ENCODE measurements around the gene PRKACG.
A peak's percentile ranks its signal among the peaks of the same experiment; 100 is the strongest.

Gene PRKACG

DNA sequence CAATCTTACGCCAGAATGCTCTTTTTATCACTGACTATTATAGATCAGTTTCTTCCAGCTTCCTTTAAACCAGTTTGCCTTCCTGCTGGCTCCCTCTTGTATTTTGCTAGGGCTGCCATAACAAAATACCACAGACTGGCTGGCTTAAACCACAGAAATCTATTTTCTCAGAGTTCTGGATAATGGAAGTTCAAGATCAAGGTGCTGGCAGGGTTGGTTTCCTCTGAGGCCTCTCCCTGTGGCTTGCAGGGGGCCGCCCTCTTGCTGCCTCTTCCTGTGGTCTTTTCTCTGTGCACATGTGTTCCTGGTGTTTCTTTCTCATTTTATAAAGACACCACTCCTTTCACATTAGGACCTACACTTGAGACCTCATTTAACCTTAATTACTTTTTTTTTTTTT lies 14.8 kb upstream of the PRKACG start:
- no peak for DNase-seq (ENCODE audit: extremely low spot score, insufficient read length, low read depth)

DNA sequence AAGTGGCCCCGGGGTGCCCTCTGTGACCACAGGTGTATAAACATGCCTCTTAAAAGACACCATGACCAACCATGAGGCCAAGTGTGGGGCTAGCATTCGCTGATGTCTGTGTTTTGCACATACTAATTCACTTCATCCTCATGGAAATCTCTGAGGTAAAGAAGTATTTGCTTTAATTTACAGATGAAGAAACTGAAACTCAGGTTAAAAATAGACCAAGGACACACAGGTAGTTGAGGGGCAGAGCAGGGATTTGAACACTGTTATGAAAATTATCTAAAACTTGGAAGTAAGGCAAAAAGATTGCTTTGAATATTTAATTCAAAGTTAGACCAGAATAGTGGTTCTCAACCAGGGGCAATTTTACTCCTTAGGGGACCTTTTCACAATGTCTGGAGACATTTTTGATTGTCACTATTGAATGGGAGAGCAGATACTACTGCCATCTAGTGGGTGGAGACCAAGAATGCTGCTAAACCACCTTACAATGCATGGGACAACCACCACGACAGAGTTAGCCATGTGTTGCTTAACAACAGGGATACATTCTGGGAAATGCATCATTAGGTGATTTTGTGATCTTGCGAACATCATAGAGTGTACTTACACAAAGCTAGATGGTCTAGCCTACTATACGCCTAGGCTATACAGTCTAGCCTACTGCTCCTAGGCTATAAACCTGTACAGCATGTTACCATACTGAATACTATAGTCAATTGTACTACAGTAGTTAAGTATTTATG lies 13.6 kb upstream of the PRKACG start:
- peak; percentile 57 for DNase-seq (ENCODE audit: extremely low spot score, insufficient read length, low read depth)
- FAIRE-seq: peak; percentile 92

More for the DNA sequence above, 14.8 kb upstream of the PRKACG start:
- no peak for FAIRE-seq

DNA sequence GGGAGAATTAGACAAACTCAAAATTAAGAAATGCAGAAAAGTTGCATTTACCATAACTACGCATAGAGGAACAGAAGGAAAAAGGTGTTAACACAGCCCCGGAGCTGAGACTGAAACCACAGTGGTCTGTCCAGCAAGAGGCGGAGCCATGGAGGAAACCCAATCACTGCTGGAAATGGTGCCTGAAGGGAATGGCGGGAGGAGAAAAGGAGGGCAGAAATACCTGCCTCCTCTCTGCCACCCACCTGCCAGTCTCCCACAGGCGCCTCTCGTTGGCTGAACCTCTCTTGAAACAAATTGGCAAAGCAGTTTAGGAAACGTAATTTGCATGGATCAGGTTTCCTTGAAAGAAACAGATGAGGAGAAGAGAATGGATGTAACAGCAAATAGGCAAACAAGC lies 9.7 kb upstream of the PRKACG start:
- DNase-seq (ENCODE audit: extremely low spot score, insufficient read length, low read depth): no peak
- FAIRE-seq: no peak

DNA sequence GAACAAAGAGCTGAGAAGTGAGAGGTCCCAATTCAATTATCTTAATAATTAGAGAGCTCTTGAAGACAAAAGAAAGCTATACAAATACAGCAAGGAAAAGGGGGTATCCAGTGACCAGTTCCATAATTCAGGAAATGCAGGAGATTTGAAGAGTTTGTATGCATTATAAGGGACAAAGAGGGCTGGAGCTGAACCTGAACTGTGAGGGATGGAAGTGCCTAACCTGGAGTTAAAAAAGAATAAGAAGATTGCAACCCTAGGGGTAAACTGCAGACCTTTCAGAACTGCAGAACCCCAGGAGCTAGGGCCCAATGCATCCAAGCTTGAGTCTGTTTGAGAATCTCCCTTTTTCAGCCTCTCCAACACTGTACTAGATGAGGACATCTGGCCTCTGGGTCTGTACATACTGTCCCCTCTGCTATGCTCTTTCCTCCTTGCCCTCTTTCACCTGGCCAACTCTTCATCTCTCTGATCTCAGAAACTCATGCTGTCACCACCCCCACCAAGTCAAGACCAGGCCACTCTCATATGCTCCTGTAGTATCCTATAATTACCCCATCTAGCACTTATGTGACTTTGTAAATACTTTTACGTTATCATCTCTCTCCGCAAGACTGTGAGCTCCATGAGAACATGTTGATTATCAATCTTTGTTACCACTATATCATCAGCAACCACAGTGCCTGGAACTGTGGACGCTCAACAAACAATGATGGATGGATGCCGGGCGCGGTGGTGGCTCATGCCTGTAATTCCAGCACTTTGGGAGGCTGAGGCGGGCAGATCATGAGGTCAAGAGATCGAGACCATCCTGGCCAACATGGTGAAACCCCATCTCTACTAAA lies 6.6 kb upstream of the PRKACG start:
- DNase-seq (ENCODE audit: extremely low spot score, insufficient read length, low read depth) (no peak), FAIRE-seq (no peak)

DNA sequence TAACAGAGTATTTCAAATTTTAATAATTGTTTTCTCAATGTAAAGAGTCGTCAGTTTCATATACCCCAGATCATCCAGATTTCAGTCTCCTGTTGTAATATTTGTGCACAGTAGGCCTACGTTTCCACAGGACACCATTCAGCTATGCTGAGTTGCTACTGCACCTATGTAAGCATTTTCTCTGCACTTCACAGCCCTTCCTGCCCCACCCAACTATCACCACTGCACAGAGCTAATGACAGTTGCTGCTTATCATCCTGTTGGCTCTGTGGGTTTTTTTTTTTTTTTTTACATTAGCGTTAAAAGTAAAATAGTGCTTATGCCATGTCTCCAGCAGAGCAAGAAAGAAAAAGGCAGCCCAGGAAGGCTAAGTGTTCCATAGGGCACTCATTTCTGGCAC lies 5.9 kb upstream of the PRKACG start:
- FAIRE-seq: no peak
- no peak for DNase-seq (ENCODE audit: extremely low spot score, insufficient read length, low read depth)

DNA sequence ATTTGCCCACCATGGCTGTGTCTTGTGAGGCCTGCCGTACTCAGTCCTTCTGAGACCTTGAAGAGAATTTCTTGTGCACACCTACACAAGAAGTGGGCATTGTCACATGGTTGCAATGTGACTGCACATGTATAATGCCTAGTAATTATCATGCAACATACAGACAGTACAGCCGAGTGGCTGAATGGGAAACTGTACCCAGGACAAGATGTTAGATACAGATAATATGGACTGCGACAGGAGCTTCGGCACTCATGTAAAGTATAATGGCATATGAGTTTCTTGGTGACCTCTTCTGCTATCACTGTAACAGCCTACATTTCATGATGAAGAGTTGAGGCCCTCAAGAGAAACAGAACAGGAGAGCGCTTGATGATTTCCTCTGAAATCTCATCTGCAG lies 4.8 kb upstream of the PRKACG start:
- no peak for FAIRE-seq
- DNase-seq (ENCODE audit: extremely low spot score, insufficient read length, low read depth): no peak

DNA sequence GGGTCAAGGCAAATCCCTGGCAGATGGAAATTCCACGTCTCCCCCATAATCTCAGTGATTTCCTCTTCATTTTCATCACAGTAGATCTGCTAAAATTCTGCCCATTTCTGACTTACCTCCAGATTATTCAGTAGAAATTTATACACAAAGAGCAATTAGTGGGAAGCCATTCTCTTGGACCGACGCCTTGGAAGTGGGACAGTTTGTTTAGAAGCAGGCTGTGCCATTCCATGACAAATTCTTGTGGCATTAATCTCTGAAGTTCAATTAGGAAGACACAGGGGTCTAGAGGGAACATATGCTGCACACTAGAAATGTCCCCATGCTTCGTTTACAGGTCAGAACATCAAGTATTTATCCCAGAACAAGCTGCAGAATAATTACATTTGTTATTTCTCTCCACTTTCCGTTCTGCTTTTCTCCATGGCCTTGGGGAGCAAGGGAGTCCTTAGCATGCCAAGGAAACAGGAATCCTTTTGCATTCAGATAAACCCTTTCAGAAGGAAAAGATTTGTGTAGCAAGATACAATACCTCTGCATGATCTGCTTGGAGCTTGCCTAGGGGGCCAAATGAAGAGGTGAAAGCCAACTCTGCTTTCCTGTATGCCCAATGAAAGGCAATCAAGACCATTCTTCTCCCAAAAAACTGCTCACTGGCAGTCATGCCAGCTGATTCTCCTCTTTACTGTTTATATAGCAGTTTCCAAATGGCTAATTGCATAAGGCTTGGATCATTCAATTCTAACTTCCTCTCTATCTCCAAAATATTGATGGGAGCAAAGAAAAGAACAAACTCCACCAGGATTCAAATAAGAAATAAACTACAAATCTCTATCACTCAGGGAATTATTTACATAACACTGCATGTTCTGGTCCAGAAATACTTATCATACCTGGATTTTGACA lies 2.5 kb upstream of the PRKACG start:
- FAIRE-seq: no peak
- no peak for DNase-seq (ENCODE audit: extremely low spot score, insufficient read length, low read depth)

DNA sequence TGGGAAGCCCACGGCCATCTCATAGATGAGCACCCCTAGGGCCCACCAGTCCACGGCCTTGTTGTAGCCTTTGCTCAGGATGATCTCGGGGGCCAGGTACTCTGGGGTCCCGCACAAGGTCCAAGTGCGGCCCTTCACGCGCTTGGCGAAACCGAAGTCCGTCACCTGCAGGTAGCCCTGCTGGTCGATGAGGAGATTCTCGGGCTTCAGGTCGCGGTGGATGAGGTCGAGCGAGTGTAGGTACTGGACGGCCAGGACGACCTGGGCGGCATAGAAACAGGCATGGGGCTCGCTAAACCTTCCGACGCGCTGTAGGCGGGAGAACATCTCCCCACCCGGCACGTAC lies 558 bp downstream of the PRKACG start:
- DNase-seq (ENCODE audit: extremely low spot score, insufficient read length, low read depth) (no peak), FAIRE-seq (no peak)

DNA sequence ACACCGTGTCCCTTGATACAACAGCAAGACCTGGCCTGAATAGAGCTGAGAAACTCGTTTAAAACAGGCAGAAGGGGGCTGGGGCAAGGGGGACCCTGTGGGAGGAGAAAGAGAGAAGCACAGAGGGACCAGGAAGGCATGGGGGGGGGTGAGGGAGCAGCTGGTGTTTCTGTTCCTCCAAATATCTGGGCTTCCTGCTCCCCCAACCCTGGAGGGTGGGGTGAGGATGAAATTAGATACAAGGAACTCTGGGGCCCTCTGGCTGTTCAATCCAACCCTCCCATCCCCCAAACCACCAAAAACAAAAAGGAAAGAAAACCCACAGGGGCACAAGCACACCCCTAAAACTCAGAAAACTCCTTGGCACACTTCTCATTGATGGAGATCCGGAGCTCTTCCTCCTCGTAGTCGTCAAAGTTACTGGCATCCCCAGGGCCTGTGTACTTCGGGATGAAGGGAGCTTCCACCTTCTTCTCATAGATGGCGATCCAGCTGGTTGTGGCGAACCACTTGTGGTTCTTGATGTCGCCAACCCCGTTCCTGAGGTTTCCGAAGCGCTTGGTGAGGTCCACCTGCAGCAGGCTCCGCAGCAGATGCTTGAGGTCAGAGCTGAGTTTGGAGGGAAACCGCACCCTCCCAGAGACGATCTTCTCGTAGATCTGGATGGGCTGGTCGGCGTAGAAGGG lies 1.1 kb downstream of the PRKACG start:
- FAIRE-seq (peak; percentile 63), DNase-seq (ENCODE audit: extremely low spot score, insufficient read length, low read depth) (no peak)

DNA sequence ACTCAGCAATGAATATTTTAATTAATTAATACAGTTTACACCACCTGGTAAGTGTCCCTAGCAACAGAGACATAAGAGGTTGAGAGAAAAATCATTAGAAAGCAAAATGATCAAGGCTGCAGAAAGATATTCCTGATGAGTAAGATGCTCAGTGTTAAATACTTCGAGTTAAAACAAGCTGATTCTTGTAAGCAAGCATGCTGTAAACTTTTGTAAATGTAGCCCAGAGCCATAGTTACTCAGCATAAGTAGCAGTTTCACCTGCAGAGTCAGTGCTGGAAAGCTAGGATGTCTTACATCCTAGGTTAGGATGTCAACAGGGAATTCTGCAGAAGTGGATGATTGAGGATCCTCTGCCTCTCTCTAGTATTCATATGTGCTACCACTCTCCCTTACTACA lies 4.2 kb downstream of the PRKACG start:
- FAIRE-seq (no peak), DNase-seq (ENCODE audit: extremely low spot score, insufficient read length, low read depth) (no peak)

DNA sequence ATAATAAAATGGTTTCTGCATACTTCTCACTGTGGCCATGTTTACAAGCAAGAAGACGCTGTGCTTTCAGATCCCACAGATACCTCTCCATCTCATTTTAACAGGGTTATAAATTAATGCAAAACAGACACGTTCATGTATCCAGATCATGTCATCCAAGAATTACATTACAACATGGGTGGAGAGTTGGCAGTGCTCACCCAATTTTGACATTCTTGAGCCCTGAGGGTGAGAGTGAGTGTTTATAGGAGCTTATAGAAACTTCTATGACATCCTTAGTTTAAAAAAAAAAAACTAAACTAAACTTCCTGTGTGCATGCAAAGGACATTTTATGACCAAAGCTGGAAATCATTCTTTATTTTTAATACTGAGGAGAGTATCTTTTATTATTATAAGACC lies 9.1 kb downstream of the PRKACG start:
- DNase-seq (ENCODE audit: extremely low spot score, insufficient read length, low read depth): no peak
- FAIRE-seq: no peak

DNA sequence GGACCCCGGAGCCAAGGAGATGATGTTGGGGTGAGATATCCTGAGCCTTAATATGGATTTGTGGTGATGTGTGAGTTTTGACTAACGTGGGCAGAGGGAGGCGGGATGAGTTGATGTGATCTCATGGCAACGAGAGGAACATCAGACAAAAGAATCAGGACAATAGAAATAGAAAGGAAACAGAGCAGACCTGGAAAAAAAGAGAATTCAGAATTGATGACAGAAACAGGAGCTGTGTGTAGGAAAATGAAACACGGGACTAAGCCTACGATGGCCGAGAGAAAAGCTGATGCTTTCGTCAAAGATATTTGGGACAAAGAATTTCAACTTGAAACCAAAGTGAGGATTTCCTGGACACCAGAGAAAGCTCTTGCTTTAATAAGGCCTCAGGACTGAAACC lies 10.9 kb downstream of the PRKACG start:
- DNase-seq (ENCODE audit: extremely low spot score, insufficient read length, low read depth) (no peak), FAIRE-seq (no peak)

DNA sequence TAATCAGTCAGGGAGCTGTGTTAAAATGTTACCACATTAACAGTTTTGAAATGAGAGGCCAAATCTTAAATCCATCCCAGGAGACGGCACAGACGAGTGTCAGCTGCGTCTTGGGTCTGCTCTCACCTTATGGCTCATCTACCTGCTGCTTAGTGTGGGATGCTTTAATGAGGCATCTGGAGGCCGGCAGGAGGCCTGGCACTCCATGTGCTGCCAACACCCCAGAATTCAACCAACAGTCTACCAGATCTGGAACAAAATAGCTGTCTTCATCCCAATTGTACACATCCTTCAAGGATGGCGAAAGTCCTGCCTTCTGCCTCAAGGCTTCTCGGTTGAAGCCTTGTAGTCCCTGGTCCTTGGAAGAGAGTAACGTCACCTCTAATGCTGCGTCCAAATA lies 12.0 kb downstream of the PRKACG start:
- DNase-seq (ENCODE audit: extremely low spot score, insufficient read length, low read depth) (no peak), FAIRE-seq (peak; percentile 66)

DNA sequence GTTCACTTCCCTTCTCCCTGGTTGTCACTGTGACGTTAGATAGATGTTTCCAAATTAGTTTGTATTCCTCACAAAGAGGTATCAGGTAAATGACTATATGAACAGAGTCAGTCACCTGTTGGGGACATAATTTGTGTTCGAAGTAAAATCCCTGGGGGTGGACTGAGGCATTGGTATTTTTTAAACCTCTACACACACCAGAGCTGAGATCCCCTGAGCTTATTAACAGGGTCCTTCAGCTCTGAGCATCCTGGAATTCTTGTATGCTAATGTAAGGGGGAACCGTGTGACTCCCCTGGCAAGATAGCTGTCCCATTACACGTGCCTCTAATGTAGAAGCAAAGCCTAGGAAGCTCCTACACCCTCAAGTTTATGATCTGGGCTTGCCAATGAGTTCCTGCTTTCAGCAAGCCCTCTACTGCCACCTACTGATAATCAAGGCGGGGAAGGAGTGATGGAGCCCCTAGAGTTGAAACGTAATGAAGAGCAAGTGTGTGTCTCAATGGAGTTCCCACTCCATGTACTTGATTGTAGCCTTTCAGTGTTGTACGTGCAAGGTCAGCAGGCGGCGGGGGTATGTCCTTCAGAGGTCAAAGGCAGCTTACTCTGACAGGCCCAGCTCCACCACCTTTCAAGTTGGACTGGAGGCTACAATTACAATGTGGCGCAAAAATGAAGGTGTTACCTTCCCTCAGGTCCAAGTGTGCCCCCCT lies 14.4 kb downstream of the PRKACG start:
- peak; percentile 99 for FAIRE-seq

DNA sequence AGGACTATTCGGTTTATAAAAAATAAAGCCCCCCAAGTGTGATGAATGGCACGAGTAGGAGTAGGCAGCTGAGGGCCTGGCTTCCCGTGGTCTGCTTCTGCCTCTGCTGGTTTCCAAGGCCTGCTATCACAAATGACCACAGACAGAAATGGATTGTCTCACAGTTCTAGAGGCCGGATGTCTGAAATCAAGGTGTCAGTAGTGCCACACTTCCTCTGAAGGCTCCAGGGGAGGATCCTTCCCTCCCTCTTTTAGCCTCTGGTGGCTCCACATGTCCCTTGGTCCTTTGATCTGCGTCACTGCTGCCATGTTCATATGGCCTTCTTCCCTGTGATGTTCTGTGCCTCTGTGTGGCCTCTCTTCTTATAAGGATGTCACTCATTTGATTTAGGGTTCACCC lies 15.1 kb downstream of the PRKACG start:
- DNase-seq (ENCODE audit: extremely low spot score, insufficient read length, low read depth) (no peak), FAIRE-seq (peak; percentile 82)

More for the DNA sequence above, 14.4 kb downstream of the PRKACG start:
- DNase-seq (ENCODE audit: extremely low spot score, insufficient read length, low read depth): peak; percentile 46

DNA sequence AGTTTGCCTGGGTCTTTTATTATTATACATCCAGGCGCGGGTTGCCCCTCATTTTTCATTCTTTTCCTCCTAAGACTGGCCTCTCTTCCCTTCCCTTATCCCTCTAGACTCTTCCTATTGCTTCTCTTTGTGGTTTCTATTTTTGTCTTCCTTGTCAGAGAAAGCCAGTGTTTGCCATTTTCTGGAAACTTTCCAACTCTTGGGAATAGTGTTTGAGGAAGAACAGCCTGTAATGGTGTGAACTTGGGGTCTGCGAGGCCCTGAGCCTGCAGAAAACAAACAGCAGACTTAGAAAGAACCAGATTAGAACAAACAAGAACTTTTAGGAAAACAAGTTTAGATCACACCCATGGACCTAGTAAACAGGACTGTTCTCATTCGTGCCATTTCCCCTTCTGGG lies 15.5 kb downstream of the PRKACG start:
- FAIRE-seq: no peak
- no peak for DNase-seq (ENCODE audit: extremely low spot score, insufficient read length, low read depth)

DNA sequence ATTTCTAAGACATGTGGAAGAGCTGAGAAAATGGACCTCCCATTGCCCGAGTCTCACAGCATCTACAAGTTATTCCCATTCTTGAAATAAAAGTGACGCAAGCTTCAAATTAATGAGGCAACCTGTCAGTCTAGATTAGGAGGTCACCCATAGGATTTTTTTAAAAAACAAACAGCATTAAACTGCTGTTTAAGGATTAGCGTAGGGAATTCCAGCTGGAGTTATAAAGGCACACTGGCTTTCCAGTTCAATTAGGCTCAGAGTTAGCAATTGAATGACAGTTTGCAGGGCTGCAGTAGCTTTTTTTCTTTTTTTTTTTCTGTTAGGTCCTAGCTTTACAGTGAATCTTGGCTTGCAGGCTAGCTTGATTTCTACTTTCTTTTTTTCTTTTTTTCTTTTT lies 16.2 kb downstream of the PRKACG start:
- FAIRE-seq (no peak), DNase-seq (ENCODE audit: extremely low spot score, insufficient read length, low read depth) (no peak)

DNA sequence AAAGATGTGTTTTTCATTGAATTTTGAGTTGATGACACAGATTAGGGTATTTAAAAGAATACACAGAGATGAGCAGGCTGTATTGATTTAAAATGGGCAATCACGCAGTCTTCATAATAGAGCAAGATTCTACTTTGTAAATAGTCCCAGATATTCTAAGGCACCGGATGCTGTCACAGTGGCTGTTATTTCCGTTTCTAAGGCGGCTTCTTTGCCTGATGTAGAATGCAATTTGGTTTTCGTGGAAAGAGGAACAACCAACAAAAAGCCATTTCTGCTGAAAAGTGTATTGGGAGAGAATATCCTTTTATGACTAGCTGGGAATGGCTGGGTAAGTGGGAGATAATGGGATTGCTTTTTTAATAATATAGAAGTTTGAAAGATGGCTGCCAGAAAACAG lies 17.5 kb downstream of the PRKACG start:
- FAIRE-seq (no peak), DNase-seq (ENCODE audit: extremely low spot score, insufficient read length, low read depth) (no peak)

DNA sequence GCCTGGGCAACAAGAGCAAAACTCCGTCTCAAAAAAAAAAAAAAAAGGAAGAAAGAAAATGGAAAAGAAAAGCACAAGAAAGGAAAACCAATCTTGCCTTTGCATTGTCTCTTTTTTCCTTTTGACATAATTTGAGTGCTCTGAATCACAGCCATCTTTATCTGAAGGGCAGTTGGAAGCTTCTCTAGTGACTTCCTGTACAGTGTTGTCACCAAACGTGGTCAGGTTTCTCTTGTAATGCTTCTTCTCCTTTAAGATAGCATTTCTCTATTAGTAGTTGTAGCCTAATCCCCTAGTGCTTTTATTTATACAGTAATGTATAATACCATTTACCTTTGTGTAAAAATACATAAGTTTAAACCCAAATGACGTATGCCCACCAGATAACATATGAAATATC lies 18.1 kb downstream of the PRKACG start:
- no peak for DNase-seq (ENCODE audit: extremely low spot score, insufficient read length, low read depth)
- FAIRE-seq: no peak

Data from GM18507 (cell line).